ENCODE results near the gene ATG2A.

DNA sequence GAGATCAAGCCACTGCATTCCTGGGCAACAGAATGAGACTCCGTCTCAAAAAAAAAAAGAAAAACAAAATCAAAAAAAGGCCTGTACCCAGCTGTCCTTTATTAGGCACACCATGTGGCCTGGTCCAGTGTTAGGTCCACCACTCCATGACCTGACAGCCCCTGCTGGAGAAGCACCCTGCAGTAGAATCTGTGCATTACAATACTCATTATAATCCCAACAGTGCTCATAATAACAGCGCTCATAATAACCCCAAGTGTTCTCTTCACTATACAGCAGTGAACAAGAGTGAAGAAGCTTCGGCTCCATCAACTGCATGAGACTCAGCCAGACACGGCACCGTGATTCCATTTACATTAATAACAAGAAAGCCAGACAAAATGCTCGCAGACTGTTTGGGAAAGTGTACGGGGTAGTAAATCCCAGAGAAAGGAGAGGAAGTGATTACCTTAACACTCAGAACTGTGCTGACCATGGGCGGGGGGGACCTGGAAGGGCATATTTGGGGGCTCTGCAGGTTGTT, 29.7 kb downstream of the ATG2A start:
- TF ChIP-seq, protein P1, sequence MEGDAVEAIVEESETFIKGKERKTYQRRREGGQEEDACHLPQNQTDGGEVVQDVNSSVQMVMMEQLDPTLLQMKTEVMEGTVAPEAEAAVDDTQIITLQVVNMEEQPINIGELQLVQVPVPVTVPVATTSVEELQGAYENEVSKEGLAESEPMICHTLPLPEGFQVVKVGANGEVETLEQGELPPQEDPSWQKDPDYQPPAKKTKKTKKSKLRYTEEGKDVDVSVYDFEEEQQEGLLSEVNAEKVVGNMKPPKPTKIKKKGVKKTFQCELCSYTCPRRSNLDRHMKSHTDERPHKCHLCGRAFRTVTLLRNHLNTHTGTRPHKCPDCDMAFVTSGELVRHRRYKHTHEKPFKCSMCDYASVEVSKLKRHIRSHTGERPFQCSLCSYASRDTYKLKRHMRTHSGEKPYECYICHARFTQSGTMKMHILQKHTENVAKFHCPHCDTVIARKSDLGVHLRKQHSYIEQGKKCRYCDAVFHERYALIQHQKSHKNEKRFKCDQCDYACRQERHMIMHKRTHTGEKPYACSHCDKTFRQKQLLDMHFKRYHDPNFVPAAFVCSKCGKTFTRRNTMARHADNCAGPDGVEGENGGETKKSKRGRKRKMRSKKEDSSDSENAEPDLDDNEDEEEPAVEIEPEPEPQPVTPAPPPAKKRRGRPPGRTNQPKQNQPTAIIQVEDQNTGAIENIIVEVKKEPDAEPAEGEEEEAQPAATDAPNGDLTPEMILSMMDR (IDR thresholded peaks at IDR 0.05): no peak
- no peak for TF ChIP-seq POLR2A (IDR thresholded peaks at IDR 0.05)

Data from adrenal gland (tissue), 5 donors.